ENCODE data around the gene MYCBPAP.

The MYCBPAP gene

GRCh38 chr17:50563092-50563511, 54.9 kb downstream of the MYCBPAP start:
- TF ChIP-seq CTCF (IDR thresholded peaks at IDR 0.05; ENCODE audit: low read length, missing control alignments): no peak
- DNase-seq (ENCODE audit: low read depth): no peak

GRCh38 chr17:50564916-50565315, 56.7 kb downstream of the MYCBPAP start:
- no peak overlapping the region for H3K4me3 ChIP-seq (replicated peaks; ENCODE audit: low read depth, low read length)
- no peak for TF ChIP-seq CTCF (IDR thresholded peaks at IDR 0.05; ENCODE audit: low read length, missing control alignments)
- DNase-seq (ENCODE audit: low read depth): peak; percentile 76

More at GRCh38 chr17:50563092-50563511, 54.9 kb downstream of the MYCBPAP start:
- H3K4me3 ChIP-seq (replicated peaks; ENCODE audit: low read depth, low read length): no peak overlapping the region

- DNase-seq (ENCODE audit: low read depth): peak; percentile 21
Observed at GRCh38 chr17:50565402-50566350, 57.4 kb downstream of the MYCBPAP start.

GRCh38 chr17:50566886-50567285, 58.6 kb downstream of the MYCBPAP start:
- no peak for DNase-seq (ENCODE audit: low read depth)
- no peak for TF ChIP-seq CTCF (IDR thresholded peaks at IDR 0.05; ENCODE audit: low read length, missing control alignments)
- H3K4me3 ChIP-seq (replicated peaks; ENCODE audit: low read depth, low read length): no peak overlapping the region

More at GRCh38 chr17:50565402-50566350, 57.4 kb downstream of the MYCBPAP start:
- TF ChIP-seq CTCF (IDR thresholded peaks at IDR 0.05; ENCODE audit: low read length, missing control alignments): no peak
- H3K4me3 ChIP-seq (replicated peaks; ENCODE audit: low read depth, low read length): no peak overlapping the region

- TF ChIP-seq CTCF (IDR thresholded peaks at IDR 0.05; ENCODE audit: low read length, missing control alignments): no peak
- DNase-seq (ENCODE audit: low read depth): no peak
- no peak overlapping the region for H3K4me3 ChIP-seq (replicated peaks; ENCODE audit: low read depth, low read length)
Observed at GRCh38 chr17:50568659-50569058, 60.4 kb downstream of the MYCBPAP start.

GRCh38 chr17:50569592-50569991, 61.4 kb downstream of the MYCBPAP start:
- no peak for TF ChIP-seq CTCF (IDR thresholded peaks at IDR 0.05; ENCODE audit: low read length, missing control alignments)
- DNase-seq (ENCODE audit: low read depth): no peak
- no peak overlapping the region for H3K4me3 ChIP-seq (replicated peaks; ENCODE audit: low read depth, low read length)
